ENCODE measurements around the gene RIC8A. TPM values are rescaled to one million over a fixed set of nuclear protein-coding genes. Genes with fewer than 3 reads are reported as not detected.

Gene RIC8A
- polyA plus RNA-seq, 3 donors, result 71.4 to 88.1 (median 80.9) TPM

DNA sequence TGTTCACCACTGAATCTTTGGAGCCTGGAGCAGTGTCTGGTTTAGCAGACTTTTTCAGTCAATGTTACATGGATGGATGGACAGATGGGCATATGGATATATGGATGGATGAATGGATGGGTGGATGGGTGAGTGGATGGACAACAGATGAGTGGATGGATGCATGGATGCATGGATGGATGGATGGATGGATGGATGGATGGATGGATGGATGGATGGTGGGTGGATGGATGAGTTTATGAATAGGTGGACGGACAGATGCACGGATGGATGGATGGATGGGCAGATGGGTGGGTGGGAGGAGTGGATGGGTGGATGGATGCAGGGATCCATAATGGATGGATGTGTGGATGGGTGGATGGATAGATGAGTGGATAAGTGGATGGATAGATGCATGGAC, 48.3 kb downstream of the RIC8A start:
- DNase-seq (ENCODE audit: extremely low read depth in 1 of 11, low read depth in 9 of 11, low spot score in 4 of 11), result no peak

DNA sequence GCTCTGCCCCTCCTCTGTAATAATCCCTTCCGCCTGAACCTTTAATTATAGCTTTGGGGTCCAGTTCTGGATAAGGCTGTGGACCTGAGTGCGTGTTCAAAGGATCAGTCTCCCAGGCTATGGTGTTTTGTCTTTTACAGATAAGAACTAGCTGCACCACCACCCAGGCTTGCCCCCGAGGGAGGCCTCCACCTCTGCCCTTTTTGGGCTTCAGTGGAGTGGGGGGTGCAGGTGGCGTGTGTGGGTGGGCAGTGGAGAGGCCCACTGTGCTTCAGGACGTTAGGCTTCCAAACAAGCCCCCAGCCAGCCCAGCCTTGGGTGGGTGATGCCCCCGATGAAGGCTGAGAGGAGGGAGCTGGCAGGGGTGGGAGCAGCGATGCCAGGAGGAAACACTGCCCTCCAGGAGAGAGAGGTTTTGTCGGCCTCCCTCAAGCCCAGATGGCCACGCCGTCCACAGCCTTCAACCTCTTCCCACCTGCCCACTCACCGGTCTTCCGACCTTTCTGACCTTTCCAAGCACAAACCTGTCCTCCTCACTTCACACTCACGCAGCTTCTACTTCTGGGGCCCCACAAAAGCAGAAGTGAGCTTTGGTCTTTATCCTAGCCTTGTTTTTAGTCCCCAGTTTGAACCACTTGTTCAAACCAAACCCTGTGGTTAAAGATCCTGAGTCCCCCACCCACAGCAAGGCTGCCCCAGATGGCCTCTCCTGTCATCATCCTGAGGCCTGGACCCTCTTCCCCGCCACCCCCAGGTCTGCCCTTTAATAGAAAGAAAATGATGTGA, 49.6 kb downstream of the RIC8A start:
- no peak for DNase-seq (ENCODE audit: extremely low read depth in 1 of 11, low read depth in 9 of 11, low spot score in 4 of 11)

DNA sequence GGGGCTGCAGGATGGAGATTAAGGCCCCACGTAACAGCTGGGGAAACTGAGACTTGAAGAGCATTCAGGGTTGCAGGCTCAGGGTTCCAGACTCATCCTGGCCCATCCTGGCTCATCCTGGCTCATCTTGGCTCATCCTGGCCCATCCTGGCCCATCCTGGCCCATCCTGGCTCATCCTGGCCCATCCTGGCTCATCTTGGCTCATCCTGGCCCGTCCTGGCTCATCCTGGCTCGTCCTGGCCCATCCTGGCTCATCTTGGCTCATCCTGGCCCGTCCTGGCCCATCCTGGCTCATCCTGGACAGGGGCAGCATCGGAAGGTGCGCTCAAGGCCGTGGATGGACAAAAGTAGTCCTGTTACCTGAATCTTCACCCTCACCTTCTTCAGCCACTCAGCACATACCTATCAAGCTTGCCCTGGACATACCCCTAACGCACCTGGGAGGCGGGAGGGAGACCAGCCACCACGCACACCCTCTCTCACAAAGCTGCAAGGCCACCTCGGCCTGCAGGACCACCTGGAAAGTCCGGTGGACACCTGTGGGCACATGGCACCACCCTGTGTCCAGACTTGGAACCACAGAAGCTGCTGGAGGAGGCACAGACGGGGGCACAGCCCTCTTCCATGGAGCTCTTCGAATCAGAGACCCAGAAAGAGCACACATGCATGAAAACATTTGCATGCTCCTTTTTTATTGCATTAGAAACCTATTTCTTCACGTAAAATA, 50.4 kb downstream of the RIC8A start:
- no peak for DNase-seq (ENCODE audit: extremely low read depth in 1 of 11, low read depth in 9 of 11, low spot score in 4 of 11)

DNA sequence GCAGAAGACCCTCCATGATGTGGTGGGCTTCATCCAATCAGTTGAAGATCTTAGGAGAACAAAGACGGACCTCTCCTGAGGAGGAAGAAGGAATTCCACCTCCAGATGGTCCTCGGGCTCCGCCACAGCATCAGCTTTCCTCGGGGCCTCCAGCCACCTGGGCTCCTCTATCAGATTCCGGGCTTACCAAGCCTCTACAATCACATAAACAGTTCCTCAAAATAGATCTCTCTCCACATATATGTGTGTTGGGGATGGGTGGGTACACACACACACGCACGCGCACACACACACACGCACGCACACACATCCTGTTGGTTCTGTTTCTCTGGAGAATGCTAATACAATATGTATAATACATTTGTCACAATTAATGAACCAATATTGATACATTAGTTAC, 51.9 kb downstream of the RIC8A start:
- DNase-seq (ENCODE audit: extremely low read depth in 1 of 11, low read depth in 9 of 11, low spot score in 4 of 11), result no peak

DNA sequence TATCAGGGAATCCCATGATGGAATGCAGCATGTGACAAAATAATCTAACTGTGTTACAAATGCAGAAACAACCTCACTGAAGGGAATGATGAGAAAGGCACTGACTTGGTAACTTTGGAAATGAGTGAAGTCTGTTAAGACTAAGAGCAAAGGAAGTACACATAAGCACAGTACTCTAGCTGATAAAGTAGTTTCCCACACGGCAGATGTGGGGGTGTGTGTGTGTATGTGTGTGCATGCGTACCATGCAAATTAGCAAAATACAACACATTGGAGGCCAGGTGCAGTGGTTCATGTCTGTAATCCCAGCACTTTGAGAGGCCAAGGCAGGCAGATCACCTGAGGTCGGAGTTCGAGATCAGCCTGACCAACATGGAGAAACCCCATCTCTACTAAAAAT, 54.1 kb downstream of the RIC8A start:
- no peak for DNase-seq (ENCODE audit: extremely low read depth in 1 of 11, low read depth in 9 of 11, low spot score in 4 of 11)

Other genes starting within 250 kb of the RIC8A start
- 1 to 10 TPM in 1 of 3 donors, under 1 TPM in 1, not detected in 1; 0.48 to 1.9 TPM for gene SCGB1C1, start 14.6 kb upstream of the RIC8A start, polyA plus RNA-seq (ENCODE audit: insufficient read length in 3 of 3)
- gene BET1L, start 309 bp upstream of the RIC8A start, polyA plus RNA-seq (ENCODE audit: insufficient read length in 3 of 3), result 10 to 100 TPM; 36.1 to 47.8 (median 46.2) TPM
- gene SIRT3, start 28.6 kb downstream of the RIC8A start, polyA plus RNA-seq (ENCODE audit: insufficient read length in 3 of 3), result 10 to 100 TPM; 26.5 to 39.3 (median 29.2) TPM
- 100 to 1,000 TPM; 132 to 155 (median 152) TPM for gene PSMD13, start 29.3 kb downstream of the RIC8A start, polyA plus RNA-seq (ENCODE audit: insufficient read length in 3 of 3)
- under 1 TPM; 0.24 to 0.67 (median 0.55) TPM for gene NLRP6, start 70.7 kb downstream of the RIC8A start, polyA plus RNA-seq (ENCODE audit: insufficient read length in 3 of 3)
- 10 to 100 TPM; 10.9 to 52.6 (median 29.2) TPM for gene PGGHG, start 81.4 kb downstream of the RIC8A start, polyA plus RNA-seq (ENCODE audit: insufficient read length in 3 of 3)
- under 1 TPM in 2 of 3 donors, not detected in 1; 0.19 to 0.36 TPM for gene IFITM5, start 91.8 kb downstream of the RIC8A start, polyA plus RNA-seq (ENCODE audit: insufficient read length in 3 of 3)
- gene IFITM2, start 100.1 kb downstream of the RIC8A start, polyA plus RNA-seq (ENCODE audit: insufficient read length in 3 of 3), result 100 to 1,000 TPM; 176 to 248 (median 216) TPM
- gene IFITM1, start 106.3 kb downstream of the RIC8A start, polyA plus RNA-seq (ENCODE audit: insufficient read length in 3 of 3), result 10 to 100 TPM; 36.7 to 47.9 (median 42.5) TPM
- 100 to 1,000 TPM; 323 to 370 (median 359) TPM for gene IFITM3, start 113.2 kb downstream of the RIC8A start, polyA plus RNA-seq (ENCODE audit: insufficient read length in 3 of 3)
- 10 to 100 TPM; 64.8 to 99.5 (median 72.8) TPM for gene B4GALNT4, start 161.8 kb downstream of the RIC8A start, polyA plus RNA-seq (ENCODE audit: insufficient read length in 3 of 3)
- gene PKP3, start 186.5 kb downstream of the RIC8A start, polyA plus RNA-seq (ENCODE audit: insufficient read length in 3 of 3), result 1 to 10 TPM; 3.4 to 5.1 (median 4.6) TPM
- 10 to 100 TPM; 31.7 to 58.1 (median 56.9) TPM for gene SIGIRR, start 207.3 kb downstream of the RIC8A start, polyA plus RNA-seq (ENCODE audit: insufficient read length in 3 of 3)
- 10 to 100 TPM in 2 of 3 donors, 1 to 10 TPM in 1; 9.2 to 18.1 (median 10.3) TPM for gene ANO9, start 234.3 kb downstream of the RIC8A start, polyA plus RNA-seq (ENCODE audit: insufficient read length in 3 of 3)
- 10 to 100 TPM; 30.6 to 40.8 (median 35.9) TPM for gene PTDSS2, start 242.6 kb downstream of the RIC8A start, polyA plus RNA-seq (ENCODE audit: insufficient read length in 3 of 3)